GM20000 (cell line): ENCODE measurements around the gene TYSND1.
"Not testable (repeated sequence)": the region's sequence is repeated elsewhere in the genome, so short reads cannot be mapped to it uniquely, and the experiment has no call there.

ENCODE experiments used
- DNase-seq: peaks from one replicate; pipeline ENCODE4 v3.0.0; 2012; ENCODE audit warnings: low spot score
- TF ChIP-seq, protein P1 (sequence below): IDR thresholded peaks from 2 replicates; pipeline ENCODE4 v1.5.1; 2012; ENCODE audit warnings: mild to moderate bottlenecking, control low read depth; ENCODE audit errors: extremely low read depth, missing control alignments

The TYSND1 gene

GRCh38 chr10:70131560-70131937 is 15.0 kb downstream of the TYSND1 start:
- no peak for DNase-seq
- TF ChIP-seq, protein P1, sequence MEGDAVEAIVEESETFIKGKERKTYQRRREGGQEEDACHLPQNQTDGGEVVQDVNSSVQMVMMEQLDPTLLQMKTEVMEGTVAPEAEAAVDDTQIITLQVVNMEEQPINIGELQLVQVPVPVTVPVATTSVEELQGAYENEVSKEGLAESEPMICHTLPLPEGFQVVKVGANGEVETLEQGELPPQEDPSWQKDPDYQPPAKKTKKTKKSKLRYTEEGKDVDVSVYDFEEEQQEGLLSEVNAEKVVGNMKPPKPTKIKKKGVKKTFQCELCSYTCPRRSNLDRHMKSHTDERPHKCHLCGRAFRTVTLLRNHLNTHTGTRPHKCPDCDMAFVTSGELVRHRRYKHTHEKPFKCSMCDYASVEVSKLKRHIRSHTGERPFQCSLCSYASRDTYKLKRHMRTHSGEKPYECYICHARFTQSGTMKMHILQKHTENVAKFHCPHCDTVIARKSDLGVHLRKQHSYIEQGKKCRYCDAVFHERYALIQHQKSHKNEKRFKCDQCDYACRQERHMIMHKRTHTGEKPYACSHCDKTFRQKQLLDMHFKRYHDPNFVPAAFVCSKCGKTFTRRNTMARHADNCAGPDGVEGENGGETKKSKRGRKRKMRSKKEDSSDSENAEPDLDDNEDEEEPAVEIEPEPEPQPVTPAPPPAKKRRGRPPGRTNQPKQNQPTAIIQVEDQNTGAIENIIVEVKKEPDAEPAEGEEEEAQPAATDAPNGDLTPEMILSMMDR, result no peak

- DNase-seq, result no peak
- TF ChIP-seq, protein P1, result no peak
These were observed 15.5 kb downstream of the TYSND1 start for GRCh38 chr10:70130878-70131559.

DNA sequence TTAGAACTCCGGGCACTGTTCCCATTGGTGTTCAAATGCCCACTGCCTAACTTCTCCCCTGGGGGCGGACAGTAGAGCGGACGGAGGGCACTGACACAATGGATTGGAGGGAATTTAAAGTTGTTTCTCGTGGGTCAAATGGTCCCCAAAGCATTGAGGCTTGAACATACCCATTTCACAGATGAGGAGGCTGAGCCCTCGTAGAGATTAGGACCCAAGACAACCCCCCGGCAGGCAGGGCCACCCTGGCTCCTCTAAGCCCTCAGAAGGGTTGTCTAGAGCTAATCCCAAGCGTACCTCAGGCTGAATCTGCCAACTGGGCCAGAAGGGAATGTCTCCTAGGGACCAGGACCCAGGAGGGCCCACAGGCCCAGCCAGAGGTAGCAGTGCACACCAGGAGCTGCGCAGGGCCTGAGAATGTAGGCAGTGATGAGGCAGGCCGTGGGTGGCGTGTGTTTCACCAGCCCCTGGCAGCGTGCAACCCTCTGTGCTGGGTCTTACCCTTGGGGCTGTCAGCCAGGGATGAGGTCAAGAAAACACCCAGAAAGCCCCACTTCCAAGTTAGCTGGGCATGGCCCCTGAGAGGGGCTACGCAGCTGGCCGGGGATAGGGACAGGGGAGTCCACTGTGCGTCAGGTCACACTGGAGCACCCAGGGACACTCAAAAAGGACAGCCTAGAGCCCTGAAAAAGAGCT is 19.7 kb downstream of the TYSND1 start:
- no peak for DNase-seq
- TF ChIP-seq, protein P1, result no peak

DNA sequence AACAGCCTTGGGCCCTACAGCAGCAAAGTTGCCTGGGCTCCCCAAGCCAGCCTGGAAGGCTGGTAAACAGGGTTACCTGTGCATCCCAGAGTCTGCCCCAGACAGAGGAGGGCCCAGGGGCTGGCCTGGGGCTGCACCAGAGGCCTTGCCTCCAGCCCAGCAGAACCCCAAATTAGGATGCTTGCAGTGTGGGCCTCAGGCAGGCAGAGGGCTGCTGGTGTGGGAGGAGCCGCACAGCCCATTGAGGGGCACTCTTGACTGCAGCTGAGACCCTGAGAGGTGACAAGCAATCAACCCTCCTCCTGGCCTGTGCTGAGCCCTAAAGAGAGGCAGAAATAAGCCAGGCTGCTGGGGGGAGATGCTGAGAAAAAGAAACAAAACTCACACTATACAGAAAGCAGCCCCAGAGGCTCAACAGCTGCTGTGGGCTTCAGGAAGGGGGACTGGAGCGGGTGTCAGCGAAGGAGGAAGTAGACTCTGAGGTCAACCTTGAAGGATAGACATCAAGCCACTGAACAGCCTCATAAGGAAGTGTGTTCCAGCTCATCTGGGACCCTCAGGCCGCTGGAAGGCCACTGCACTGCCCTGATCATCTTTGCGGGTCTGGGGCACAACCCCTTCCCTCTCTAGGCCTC is 20.5 kb downstream of the TYSND1 start:
- DNase-seq, result no peak
- TF ChIP-seq, protein P1, result no peak

GRCh38 chr10:70124918-70125317 is 21.6 kb downstream of the TYSND1 start:
- TF ChIP-seq, protein P1, result no peak
- DNase-seq, result no peak

DNA sequence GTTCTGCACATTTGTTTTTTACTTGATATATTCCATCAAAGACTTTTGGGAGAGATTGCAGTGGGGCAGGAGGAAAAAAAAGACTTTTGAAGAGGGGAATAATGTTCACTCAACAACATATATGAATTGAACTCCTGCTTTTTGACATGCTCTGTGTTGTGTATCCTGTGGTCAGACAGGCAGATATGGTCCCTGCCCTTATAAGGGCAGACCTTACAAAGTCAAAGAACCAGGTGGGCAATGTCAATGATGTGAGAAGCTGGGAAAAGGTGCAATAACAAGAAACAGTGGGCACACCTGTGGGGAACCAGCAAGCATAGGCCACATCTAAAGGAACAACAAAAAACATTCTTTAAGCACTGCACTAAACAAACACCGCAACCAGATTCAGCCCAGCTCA is 22.1 kb downstream of the TYSND1 start:
- TF ChIP-seq, protein P1, result no peak
- DNase-seq, result no peak

DNA sequence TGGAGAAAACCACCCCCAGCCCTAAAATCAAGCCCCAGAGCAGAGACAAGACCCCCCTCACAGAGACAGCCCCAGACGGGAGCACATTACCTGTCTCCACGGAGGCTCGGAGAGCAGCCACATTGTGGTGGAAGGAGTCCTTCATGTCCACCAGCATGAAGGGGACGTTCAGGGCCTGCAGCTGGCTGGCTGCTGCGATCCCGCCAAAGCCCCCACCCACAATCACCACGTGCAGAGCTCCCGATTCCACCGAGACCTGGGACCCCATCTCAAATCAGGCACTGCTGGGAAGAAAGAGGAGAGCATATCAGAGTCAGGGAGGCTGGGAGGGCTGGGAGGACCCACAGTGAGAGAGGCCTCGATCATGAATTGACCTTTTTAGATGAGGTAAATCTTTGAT is 22.7 kb downstream of the TYSND1 start:
- no peak for DNase-seq
- TF ChIP-seq, protein P1, result no peak

GRCh38 chr10:70123166-70123565 is 23.3 kb downstream of the TYSND1 start:
- not testable (repeated sequence) for DNase-seq
